GM12872 (cell line): Measurements from ENCODE around the gene SGCE.

Source experiments
- CTCF ChIP-seq: IDR thresholded peaks from 3 replicates; pipeline ENCODE4 v1.5.1; 2011; ENCODE audit warnings: low read depth, mild to moderate bottlenecking, low read length, moderate library complexity; ENCODE audit not compliant: insufficient read depth

SGCE gene

DNA sequence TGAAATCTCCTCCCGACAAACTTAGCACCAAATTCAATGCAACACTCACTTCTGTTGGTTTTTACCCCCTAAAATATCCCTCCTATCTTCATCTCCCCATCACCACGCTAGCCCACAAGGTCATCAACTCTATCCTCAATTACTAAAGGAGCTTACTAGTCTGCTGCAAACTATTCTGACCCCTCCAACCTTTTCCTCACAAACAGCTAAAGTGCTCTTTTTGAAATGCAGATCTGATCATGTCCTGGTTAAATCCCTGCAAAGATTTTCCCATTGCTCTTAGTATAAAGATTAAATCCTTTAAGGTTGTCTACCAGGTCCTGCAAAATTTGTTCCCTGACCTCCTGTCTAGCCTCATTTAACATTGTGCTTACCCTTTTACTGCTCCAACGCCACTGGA, 8.6 kb downstream of the SGCE start:
- no peak for TF ChIP-seq CTCF

DNA sequence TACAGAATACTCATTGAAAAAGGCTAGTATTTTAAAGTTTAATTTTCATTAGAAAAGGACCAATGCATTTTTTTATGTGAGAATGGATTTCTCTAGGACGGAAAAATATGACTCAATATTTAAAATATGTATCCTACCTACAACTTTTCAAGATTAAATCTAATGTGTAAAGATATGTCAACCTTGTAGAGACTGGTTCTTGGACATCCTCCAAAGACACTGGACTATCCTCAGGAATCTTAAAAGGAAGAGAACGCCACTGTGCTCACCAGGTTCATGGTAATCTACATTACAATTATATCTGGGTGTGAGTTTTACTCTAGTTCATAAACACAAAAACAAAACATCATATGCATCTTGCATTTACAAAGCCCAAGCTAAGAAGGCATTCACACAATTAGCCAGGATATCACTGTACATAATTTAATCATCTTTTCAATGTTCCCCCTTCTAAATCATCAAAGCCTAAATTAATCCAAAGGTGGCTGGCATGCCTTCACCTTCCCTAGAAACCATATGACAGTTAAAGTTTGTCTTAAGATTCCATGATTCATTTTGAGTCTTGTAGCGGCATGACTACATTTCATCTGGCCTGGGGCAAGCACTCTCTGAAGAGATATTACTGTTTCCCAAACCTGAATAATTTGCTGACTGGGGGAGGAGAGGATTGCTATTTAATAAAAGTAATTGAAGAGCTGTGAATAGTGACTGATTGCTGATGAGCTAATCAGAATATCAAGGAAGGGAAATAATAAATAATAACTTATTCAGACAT, 12.0 kb downstream of the SGCE start:
- no peak for TF ChIP-seq CTCF

DNA sequence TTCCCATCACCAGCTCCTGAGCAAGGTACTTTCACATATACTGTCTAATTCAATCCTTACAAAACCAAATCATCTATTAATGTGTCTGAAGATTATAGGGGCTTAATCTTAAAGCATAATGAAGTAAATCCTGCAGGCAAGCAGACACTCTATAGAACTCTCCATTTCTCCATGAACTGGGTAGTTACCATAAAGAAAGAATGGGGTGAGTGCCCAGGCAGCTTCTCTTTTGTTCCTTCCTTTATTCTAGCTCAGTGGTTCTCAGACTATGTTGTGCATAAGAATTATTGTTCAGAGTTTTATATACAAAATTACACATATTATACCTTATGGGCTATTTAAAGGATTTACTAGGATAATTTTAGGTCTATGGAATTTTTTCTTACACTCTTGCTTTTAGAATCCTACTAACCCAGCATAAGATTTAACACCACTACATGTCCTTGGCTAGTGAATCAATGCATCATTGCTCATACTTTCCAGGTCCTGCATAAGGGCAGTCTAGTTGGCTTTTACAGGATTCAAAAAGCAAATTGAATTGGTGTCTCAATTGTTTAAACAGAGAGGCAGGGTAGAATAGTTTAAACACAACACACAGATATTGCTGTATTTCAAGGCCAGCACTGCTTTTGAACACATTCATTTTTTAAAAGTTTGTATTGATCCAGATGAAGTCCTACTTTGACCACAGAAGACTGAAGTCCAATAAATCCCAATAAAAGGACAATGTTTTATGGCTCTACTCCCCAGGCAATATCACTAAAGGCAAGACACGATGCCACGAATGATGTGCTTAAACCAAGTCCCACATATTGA, 12.9 kb downstream of the SGCE start:
- no peak for TF ChIP-seq CTCF

- TF ChIP-seq CTCF, result no peak
Observed at GRCh38 chr7:94639384-94639783, 16.5 kb downstream of the SGCE start.

GRCh38 chr7:94635687-94636086, 20.2 kb downstream of the SGCE start:
- TF ChIP-seq CTCF, result no peak

DNA sequence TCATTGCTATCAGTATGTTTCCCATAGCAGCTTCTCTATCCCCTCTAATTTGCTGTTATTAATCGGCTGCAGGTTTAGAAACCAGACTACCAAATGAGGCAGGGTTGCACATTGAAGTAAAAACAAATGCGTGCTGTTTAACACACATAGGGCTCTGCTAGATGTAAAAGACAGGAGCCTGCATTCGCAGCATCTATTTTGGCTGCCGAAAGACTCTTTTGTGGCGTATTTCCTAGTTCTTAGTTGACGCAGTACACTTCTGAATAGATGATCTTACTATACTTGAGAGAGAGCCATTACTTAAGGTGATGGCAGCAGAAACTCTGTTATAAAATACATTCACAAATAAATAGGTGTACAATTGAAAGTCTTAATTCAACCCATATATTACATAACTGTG, 21.4 kb downstream of the SGCE start:
- TF ChIP-seq CTCF, result no peak

DNA sequence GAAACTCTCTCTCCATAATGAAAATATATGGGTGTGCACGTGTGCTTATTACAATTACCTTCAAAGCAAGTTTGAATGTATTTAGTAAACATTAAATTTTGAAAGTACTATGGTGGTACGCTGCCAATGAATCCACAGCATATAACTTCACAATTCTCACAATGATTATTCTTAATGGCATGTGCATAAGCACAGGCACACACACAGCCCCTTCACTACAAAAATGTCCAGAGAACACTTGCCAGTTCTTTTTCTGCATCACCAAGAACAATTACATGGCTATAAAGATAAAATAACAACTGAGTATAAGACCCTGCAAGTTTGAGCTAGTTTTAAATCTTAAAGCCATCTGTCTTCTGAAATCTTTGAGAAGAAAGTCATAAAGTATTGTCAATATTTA, 22.2 kb downstream of the SGCE start:
- TF ChIP-seq CTCF, result no peak
